Measurements from ENCODE around the gene CACNB2. TPM values are rescaled to one million over a fixed set of nuclear protein-coding genes. Genes with fewer than 3 reads are reported as not detected.

The CACNB2 gene
- total RNA-seq, 1 donor from 2014 or later, result 3.5 TPM

DNA sequence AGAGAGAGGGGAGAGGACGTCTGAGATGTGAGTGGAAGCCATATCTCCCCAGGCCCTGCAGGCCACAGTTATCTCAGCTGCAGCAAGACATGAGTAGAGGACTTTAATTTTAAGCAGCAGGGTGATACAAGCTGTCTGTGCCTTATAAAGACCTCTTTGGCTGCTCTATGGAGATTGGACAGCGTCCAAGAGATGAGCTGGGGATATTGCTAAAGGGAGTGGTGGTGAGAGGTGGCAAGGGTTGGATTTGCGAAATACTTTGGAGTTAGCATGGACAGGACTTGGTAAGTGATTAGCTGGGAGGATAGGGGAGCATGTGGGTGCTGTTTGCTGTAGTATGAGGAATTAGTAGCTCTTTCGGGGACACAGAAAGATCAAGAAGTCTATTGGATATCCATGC lies 191.8 kb downstream of the CACNB2 start:
- H3K4me3 Mint-ChIP-seq, result no peak overlapping the region
- no peak overlapping the region for H3K9ac ChIP-seq

GRCh38 chr10:18332484-18332883 lies 192.3 kb downstream of the CACNB2 start:
- Histone ChIP-seq H3K79me2 (ENCODE audit: low read depth) (no peaks in the 10 kb centered on the region), H4K20me1 (ENCODE audit: low read depth) (no peaks in the 10 kb centered on the region), H3K4me1 (no peaks in the 10 kb centered on the region), H3K27me3 (no peaks in the 10 kb centered on the region), H3K27ac (no peak overlapping the region), H3K4me2 (no peak overlapping the region), H2AFZ (replicated peaks) (no peak overlapping the region), H3F3A (ENCODE audit: low read depth) (no peaks in the 10 kb centered on the region), H3K9ac (no peak overlapping the region), H3K9me3 (ENCODE audit: low read depth) (no peaks in the 10 kb centered on the region), H3K4me3 (no peak overlapping the region), H3K36me3 (no peaks in the 10 kb centered on the region)
- Mint-ChIP-seq H3K36me3 (no peaks in the 10 kb centered on the region), H3K27me3 (ENCODE audit: insufficient read depth, low read depth) (no peaks in the 10 kb centered on the region), H3K4me3 (no peak overlapping the region), H3K27ac (no peak overlapping the region), H3K9me3 (no peaks in the 10 kb centered on the region), H3K4me1 (peaks cover 23% of the 10 kb centered on the region)
- TF ChIP-seq EZH2 (IDR thresholded peaks at IDR 0.05) (no peak), EZH2phosphoT487 (IDR thresholded peaks at IDR 0.05) (no peak)
- TF ChIP-seq, protein P1, sequence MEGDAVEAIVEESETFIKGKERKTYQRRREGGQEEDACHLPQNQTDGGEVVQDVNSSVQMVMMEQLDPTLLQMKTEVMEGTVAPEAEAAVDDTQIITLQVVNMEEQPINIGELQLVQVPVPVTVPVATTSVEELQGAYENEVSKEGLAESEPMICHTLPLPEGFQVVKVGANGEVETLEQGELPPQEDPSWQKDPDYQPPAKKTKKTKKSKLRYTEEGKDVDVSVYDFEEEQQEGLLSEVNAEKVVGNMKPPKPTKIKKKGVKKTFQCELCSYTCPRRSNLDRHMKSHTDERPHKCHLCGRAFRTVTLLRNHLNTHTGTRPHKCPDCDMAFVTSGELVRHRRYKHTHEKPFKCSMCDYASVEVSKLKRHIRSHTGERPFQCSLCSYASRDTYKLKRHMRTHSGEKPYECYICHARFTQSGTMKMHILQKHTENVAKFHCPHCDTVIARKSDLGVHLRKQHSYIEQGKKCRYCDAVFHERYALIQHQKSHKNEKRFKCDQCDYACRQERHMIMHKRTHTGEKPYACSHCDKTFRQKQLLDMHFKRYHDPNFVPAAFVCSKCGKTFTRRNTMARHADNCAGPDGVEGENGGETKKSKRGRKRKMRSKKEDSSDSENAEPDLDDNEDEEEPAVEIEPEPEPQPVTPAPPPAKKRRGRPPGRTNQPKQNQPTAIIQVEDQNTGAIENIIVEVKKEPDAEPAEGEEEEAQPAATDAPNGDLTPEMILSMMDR (IDR thresholded peaks at IDR 0.05), result no peak
- no peak for DNase-seq (ENCODE audit: low spot score)

More for the DNA sequence above, 191.8 kb downstream of the CACNB2 start:
- Mint-ChIP-seq H3K9me3 (no peaks in the 10 kb centered on the region), H3K27me3 (ENCODE audit: insufficient read depth, low read depth) (no peaks in the 10 kb centered on the region), H3K36me3 (no peaks in the 10 kb centered on the region), H3K4me1 (peaks cover 23% of the 10 kb centered on the region), H3K27ac (no peak overlapping the region)
- no peaks in the 10 kb centered on the region for H3K4me1 ChIP-seq
- no peaks in the 10 kb centered on the region for H3K27me3 ChIP-seq
- H2AFZ ChIP-seq (replicated peaks), result no peak overlapping the region
- TF ChIP-seq EZH2phosphoT487 (IDR thresholded peaks at IDR 0.05) (no peak), EZH2 (IDR thresholded peaks at IDR 0.05) (no peak)
- TF ChIP-seq, protein P1 (IDR thresholded peaks at IDR 0.05), result no peak
- H3K36me3 ChIP-seq, result no peaks in the 10 kb centered on the region
- H3F3A ChIP-seq (ENCODE audit: low read depth), result no peaks in the 10 kb centered on the region
- no peak overlapping the region for H3K4me3 ChIP-seq
- no peak for DNase-seq (ENCODE audit: low spot score)
- H4K20me1 ChIP-seq (ENCODE audit: low read depth), result no peaks in the 10 kb centered on the region
- H3K4me2 ChIP-seq, result no peak overlapping the region
- H3K79me2 ChIP-seq (ENCODE audit: low read depth), result no peaks in the 10 kb centered on the region
- H3K27ac ChIP-seq, result no peak overlapping the region
- H3K9me3 ChIP-seq (ENCODE audit: low read depth), result no peaks in the 10 kb centered on the region

- H3K79me2 ChIP-seq (ENCODE audit: low read depth), result no peaks in the 10 kb centered on the region
- no peak overlapping the region for H3K4me2 ChIP-seq
Measured at GRCh38 chr10:18333621-18334020, 193.4 kb downstream of the CACNB2 start.

More at GRCh38 chr10:18333621-18334020, 193.4 kb downstream of the CACNB2 start:
- H3K27me3 ChIP-seq, result no peaks in the 10 kb centered on the region
- H3K4me3 ChIP-seq, result no peak overlapping the region
- no peaks in the 10 kb centered on the region for H4K20me1 ChIP-seq (ENCODE audit: low read depth)
- no peaks in the 10 kb centered on the region for H3K27me3 Mint-ChIP-seq (ENCODE audit: insufficient read depth, low read depth)
- DNase-seq (ENCODE audit: low spot score), result no peak
- peak overlapping the region; percentile 40 for H3K27ac Mint-ChIP-seq
- H3K27ac ChIP-seq, result no peak overlapping the region
- no peak overlapping the region for H3K9ac ChIP-seq
- peaks cover 23% of the 10 kb centered on the region for H3K4me1 Mint-ChIP-seq
- H3K4me3 Mint-ChIP-seq, result no peak overlapping the region
- H3K36me3 Mint-ChIP-seq, result no peaks in the 10 kb centered on the region
- TF ChIP-seq, protein P1 (IDR thresholded peaks at IDR 0.05), result no peak
- TF ChIP-seq EZH2 (IDR thresholded peaks at IDR 0.05) (no peak), EZH2phosphoT487 (IDR thresholded peaks at IDR 0.05) (no peak)
- H2AFZ ChIP-seq (replicated peaks), result no peak overlapping the region
- no peaks in the 10 kb centered on the region for H3K9me3 ChIP-seq (ENCODE audit: low read depth)
- no peaks in the 10 kb centered on the region for H3K36me3 ChIP-seq
- H3K4me1 ChIP-seq, result no peaks in the 10 kb centered on the region
- H3K9me3 Mint-ChIP-seq, result no peaks in the 10 kb centered on the region
- H3F3A ChIP-seq (ENCODE audit: low read depth), result no peaks in the 10 kb centered on the region

All from neural progenitor cell (in vitro differentiated cells).